KMS-11 (cell line): ENCODE measurements around the gene SUPT6H.
A peak's percentile ranks its signal among the peaks of the same experiment; 100 is the strongest.

Source experiments
- H2AFZ ChIP-seq: fragments of 200-600 bp; sonication (generic); 2 replicates; pipeline ENCODE4 v1.6.1; 2016; ENCODE audit warnings: antibody characterized with exemption, mixed run types, low read depth
- H3K27ac ChIP-seq: fragments of 200-600 bp; sonication (generic); 2 replicates; pipeline ENCODE4 v1.6.1; 2016; ENCODE audit warnings: mild to moderate bottlenecking, mixed run types
- H3K27me3 ChIP-seq: fragments of 200-600 bp; sonication (generic); 2 replicates; pipeline ENCODE4 v1.6.1; 2017; ENCODE audit warnings: mild to moderate bottlenecking, low read depth, mixed run types, moderate library complexity; ENCODE audit not compliant: insufficient read depth
- H3K36me3 ChIP-seq: fragments of 200-600 bp; sonication (generic); 2 replicates; pipeline ENCODE4 v1.6.1; 2017; ENCODE audit warnings: mild to moderate bottlenecking, mixed run types; ENCODE audit not compliant: insufficient read depth
- H3K4me1 ChIP-seq: fragments of 200-600 bp; sonication (generic); 2 replicates; pipeline ENCODE4 v1.6.1; 2016; ENCODE audit warnings: mild to moderate bottlenecking, low read depth, mixed run types; ENCODE audit not compliant: poor library complexity, severe bottlenecking
- H3K4me2 ChIP-seq: fragments of 200-600 bp; sonication (generic); 2 replicates; pipeline ENCODE4 v1.7.0; 2016; ENCODE audit warnings: mild to moderate bottlenecking, mixed run types
- H3K4me3 ChIP-seq: fragments of 200-600 bp; sonication (generic); IDR thresholded peaks from 2 replicates; pipeline ENCODE4 v1.6.1; 2017; ENCODE audit warnings: low read depth, low read length, mixed read lengths; ENCODE audit not compliant: insufficient read depth
- H3K79me2 ChIP-seq: fragments of 200-600 bp; sonication (generic); 2 replicates; pipeline ENCODE4 v1.6.1; 2016; ENCODE audit warnings: low read depth, mixed run types; ENCODE audit not compliant: insufficient read depth
- H3K9ac ChIP-seq: fragments of 200-600 bp; sonication (generic); 2 replicates; pipeline ENCODE4 v1.6.1; 2016; ENCODE audit warnings: mild to moderate bottlenecking, mixed run types
- H4K20me1 ChIP-seq: fragments of 200-600 bp; sonication (generic); 2 replicates; pipeline ENCODE4 v1.6.1; 2016; ENCODE audit warnings: mild to moderate bottlenecking, mixed run types; ENCODE audit not compliant: insufficient read depth
- TF ChIP-seq, protein P1 (sequence below): fragments of 200-600 bp; sonication (generic); conservative IDR thresholded peaks from 2 replicates; pipeline ENCODE4 v1.6.1; 2017; ENCODE audit warnings: low read depth, mild to moderate bottlenecking, antibody characterized with exemption, low read length, moderate library complexity, mixed read lengths

The SUPT6H gene

DNA sequence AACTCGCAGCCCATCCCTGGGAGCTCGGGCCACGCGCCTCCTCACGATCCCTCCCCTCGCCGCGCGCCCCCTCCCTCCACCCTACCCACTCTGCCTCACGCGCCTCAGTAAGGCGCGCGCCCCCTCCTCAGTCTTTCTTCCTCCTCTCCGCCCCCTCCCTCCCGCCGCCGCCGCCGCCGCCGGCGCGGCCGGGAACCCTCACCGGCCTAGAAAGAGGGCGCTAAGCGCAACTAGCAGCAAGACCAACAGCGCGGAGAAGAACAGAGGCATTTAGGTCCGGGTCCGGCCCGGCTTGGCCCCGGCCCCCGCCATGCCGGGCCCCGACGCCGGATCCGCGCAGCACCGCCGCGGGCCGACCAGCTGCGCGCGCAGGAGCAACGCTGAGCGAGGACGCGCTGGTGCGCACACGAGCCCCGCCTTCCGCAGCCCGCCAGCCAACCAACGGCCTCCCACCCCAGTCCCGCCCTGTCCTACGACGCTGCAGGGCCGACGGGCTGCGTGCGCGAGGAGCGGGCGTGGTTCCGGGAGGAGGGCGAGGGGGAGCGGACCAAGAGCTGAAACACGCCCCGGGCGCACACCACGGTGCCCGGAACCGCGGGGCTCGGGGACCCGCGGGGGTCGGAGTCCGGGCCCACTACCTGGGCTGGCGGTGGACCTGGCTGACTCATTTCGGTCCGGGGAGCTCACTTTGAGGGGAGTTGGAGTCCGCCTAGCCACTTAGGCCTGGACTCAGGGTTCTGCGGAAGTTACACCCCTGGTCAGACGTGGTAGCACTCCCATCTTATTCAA is 17.0 kb upstream of the SUPT6H start, which contains the start of gene BLTP2:
Gene BLTP2, minus strand, starts transcription at position 372 of the 789 bp plus-strand sequence. Its CDS starts 102 bp downstream, at position 270.
- peak within 1 kb of the TSS; percentile 63 for H2AFZ ChIP-seq
- TF ChIP-seq, protein P1, sequence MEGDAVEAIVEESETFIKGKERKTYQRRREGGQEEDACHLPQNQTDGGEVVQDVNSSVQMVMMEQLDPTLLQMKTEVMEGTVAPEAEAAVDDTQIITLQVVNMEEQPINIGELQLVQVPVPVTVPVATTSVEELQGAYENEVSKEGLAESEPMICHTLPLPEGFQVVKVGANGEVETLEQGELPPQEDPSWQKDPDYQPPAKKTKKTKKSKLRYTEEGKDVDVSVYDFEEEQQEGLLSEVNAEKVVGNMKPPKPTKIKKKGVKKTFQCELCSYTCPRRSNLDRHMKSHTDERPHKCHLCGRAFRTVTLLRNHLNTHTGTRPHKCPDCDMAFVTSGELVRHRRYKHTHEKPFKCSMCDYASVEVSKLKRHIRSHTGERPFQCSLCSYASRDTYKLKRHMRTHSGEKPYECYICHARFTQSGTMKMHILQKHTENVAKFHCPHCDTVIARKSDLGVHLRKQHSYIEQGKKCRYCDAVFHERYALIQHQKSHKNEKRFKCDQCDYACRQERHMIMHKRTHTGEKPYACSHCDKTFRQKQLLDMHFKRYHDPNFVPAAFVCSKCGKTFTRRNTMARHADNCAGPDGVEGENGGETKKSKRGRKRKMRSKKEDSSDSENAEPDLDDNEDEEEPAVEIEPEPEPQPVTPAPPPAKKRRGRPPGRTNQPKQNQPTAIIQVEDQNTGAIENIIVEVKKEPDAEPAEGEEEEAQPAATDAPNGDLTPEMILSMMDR, result no peak
- H3K4me2 ChIP-seq, result peak within 1 kb of the TSS; percentile 67
- H4K20me1 ChIP-seq, result no peaks in the 10 kb centered on the region
- H3K4me1 ChIP-seq, result peaks cover 42% of the 10 kb centered on the region
- no peak within 1 kb of the TSS for H3K4me3 ChIP-seq
- peak within 1 kb of the TSS; percentile 58; the same call in 1 of the 2 replicates for H3K9ac ChIP-seq
- H3K79me2 ChIP-seq, result peaks cover 34% of the 10 kb centered on the region
- peak within 1 kb of the TSS; percentile 25; the same call in 1 of the 2 replicates for H3K27ac ChIP-seq
- peaks cover 19% of the 10 kb centered on the region; the same call in 1 of the 2 replicates for H3K36me3 ChIP-seq
- no peaks in the 10 kb centered on the region for H3K27me3 ChIP-seq

DNA sequence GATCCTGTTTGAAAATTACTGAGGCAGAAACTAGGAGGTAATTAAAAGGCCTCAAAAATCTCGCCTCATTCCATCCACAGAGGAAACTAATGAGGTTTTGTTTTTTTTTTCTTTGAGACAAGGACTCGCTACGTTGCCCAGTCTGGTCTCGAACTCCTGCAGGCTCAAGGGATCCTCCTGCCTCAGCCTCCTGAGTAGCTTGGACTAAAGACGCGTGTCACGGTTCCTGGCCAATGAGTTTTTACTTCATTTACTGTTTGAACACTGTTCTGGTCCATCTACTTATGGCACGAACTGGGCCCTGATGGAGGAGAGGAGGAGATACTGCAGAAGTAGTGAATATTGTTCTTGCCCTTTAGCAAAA is 16.4 kb upstream of the SUPT6H start:
- Histone ChIP-seq H3K4me2 (peak overlapping the region; percentile 56), H3K4me3 (no peak overlapping the region), H2AFZ (peak overlapping the region; percentile 63), H3K4me1 (peaks cover 42% of the 10 kb centered on the region), H3K36me3 (peaks cover 13% of the 10 kb centered on the region; the same call in 1 of the 2 replicates), H3K27ac (no peak overlapping the region; the same call in 1 of the 2 replicates), H3K9ac (peak overlapping the region; percentile 45; the same call in 1 of the 2 replicates), H3K27me3 (no peaks in the 10 kb centered on the region), H3K79me2 (peaks cover 34% of the 10 kb centered on the region), H4K20me1 (no peaks in the 10 kb centered on the region)
- TF ChIP-seq, protein P1, result no peak

DNA sequence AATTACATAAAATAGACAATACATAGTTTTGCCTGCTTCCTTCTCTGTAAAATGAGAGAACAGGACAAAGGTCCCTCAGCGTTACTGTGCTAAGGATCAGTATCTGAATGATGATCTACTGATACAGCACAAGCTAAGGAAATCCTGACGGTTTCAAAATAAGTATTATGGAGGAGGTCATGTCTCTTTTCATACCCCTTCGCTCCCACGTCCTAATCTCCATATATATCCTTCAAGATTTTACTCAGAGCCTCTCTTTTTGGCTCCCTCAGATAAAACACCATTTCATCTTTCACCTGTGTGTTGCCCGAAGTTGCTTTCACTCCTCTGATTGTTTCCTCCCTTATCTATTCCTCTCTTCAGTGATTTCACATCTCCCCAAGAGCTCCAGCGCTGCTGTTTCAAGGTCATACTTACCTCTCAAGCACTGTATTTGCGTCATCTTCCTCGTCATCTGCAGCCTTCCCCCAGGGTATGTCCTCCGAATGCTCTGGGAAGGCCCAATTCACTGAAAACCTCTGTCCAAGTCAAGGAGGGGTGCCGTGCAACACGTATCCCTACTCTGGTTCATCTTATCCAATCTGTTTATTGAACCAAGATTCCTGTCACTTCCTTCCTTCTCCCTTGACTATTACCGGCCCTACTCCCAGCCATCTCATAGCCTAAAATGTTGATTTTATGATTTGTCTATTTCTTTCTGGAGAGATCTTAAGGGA is 15.8 kb upstream of the SUPT6H start:
- no peak overlapping the region for H3K27ac ChIP-seq
- H3K4me1 ChIP-seq, result peaks cover 42% of the 10 kb centered on the region
- TF ChIP-seq, protein P1, result no peak
- peaks cover 34% of the 10 kb centered on the region for H3K79me2 ChIP-seq
- H4K20me1 ChIP-seq, result no peaks in the 10 kb centered on the region
- peaks cover 7% of the 10 kb centered on the region; the same call in 1 of the 2 replicates for H3K36me3 ChIP-seq
- peak overlapping the region; percentile 24 for H2AFZ ChIP-seq
- H3K4me3 ChIP-seq, result no peak overlapping the region
- H3K9ac ChIP-seq, result no peak overlapping the region
- H3K4me2 ChIP-seq, result peak overlapping the region; percentile 56; the same call in 1 of the 2 replicates
- H3K27me3 ChIP-seq, result no peaks in the 10 kb centered on the region

DNA sequence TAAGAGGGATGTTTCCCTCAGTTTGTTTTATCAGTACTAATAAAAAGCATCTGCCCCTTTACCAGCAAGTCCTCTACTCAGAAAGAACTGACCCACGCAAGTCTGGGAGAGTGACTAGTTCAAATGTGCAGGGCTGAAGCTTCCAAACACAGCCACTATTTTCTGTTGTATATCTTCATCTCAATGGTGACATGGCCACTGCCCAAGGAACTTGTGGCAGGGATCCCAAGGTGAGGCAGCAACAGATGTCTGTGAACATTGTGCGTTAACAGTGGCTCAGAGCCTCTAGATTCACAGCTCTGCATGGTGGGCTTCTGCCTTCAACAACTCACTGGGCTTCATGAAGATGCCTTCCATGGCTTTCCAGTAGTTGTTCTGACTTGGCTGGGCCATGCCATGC is 13.3 kb upstream of the SUPT6H start:
- Histone ChIP-seq H3K27ac (no peak overlapping the region), H3K79me2 (peaks cover 12% of the 10 kb centered on the region), H3K4me1 (peaks cover 27% of the 10 kb centered on the region), H4K20me1 (no peaks in the 10 kb centered on the region), H3K4me2 (no peak overlapping the region), H3K4me3 (no peak overlapping the region), H2AFZ (no peak overlapping the region), H3K9ac (no peak overlapping the region), H3K27me3 (no peaks in the 10 kb centered on the region), H3K36me3 (no peaks in the 10 kb centered on the region)
- TF ChIP-seq, protein P1, result no peak
